ENCODE measurements around the gene IL2RA.

DNA sequence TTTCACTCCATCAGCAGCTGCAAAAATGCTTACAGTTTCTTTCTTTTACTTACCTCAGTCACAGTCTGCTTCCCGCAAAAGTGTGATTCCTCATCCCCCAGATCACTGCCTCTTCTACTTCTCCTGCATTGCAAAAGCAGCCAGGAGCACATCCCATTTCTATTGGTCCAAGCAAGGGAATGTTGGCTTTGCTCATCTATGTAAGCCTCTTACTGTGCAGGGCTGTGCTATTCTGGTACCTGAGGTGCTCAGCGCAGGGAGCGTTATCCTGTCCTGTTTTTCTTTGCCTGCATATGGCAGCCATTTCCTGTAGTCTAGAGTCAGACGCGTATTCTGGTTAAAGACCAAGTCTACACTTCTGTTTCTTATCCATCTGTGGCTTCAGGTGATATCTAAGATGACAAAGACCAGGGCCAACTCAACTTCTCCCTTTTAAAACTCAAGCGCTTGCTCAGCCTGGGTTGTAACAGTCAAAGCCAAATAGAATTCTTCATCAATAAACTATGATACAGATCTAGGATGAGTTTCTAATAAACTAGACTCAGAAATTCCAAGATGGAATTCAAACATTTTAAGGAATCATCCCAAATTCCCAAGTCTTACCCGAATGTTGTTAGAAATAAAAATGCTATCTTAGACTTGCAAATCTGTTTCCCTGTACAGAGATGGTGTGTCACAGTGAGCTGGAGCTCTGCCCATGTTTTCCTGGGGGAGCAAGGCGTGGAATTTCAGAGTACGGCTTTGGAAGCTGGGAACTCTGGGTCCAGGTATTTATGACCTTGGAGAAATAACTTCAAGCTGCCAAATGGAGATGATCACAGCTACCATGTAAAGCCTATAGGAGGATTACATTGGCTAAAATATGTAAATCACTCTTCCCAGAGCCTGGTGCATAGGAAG is 20.6 kb upstream of the IL2RA start:
- TF ChIP-seq, protein P1, sequence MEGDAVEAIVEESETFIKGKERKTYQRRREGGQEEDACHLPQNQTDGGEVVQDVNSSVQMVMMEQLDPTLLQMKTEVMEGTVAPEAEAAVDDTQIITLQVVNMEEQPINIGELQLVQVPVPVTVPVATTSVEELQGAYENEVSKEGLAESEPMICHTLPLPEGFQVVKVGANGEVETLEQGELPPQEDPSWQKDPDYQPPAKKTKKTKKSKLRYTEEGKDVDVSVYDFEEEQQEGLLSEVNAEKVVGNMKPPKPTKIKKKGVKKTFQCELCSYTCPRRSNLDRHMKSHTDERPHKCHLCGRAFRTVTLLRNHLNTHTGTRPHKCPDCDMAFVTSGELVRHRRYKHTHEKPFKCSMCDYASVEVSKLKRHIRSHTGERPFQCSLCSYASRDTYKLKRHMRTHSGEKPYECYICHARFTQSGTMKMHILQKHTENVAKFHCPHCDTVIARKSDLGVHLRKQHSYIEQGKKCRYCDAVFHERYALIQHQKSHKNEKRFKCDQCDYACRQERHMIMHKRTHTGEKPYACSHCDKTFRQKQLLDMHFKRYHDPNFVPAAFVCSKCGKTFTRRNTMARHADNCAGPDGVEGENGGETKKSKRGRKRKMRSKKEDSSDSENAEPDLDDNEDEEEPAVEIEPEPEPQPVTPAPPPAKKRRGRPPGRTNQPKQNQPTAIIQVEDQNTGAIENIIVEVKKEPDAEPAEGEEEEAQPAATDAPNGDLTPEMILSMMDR (IDR thresholded peaks at IDR 0.05) = no peak
- no peak for TF ChIP-seq POLR2AphosphoS5 (IDR thresholded peaks at IDR 0.05)
- no peak for TF ChIP-seq POLR2A (IDR thresholded peaks at IDR 0.05)

Measured in breast epithelium (tissue), 3 donors.